PC-9 (cell line): ENCODE results near the gene RRAD. TPM values are rescaled to one million over a fixed set of nuclear protein-coding genes. Genes with fewer than 3 reads are reported as not detected.

ENCODE experiments used
- BruUV-seq: library from RNA; stranded (reverse); fragments of 400-500 nt; replicated peaks from 2 replicates; lab custom pipeline; 2021; lab: Mats Ljungman, UMichigan
- CTCF ChIA-PET: fragments of 300-600 bp; sonication (Branson Sonifier 250); formaldehyde crosslinking; loops from one replicate; lab custom pipeline; 2022; ENCODE audit warnings: antibody characterized with exemption; lab: Charles Lee
- POLR2A ChIA-PET: fragments of 300-600 bp; sonication (Branson Sonifier 250); formaldehyde crosslinking; loops from one replicate; lab custom pipeline; 2022; ENCODE audit warnings: antibody characterized with exemption; ENCODE audit not compliant: unreplicated experiment; lab: Charles Lee
- DNase-seq, 2 experiments: peaks; one replicate each; pipeline versions ENCODE4 v3.0.0 to v3.0.0-alpha.2; 2015 to 2022; ENCODE audit warnings: mixed read lengths in 1 of 2
- H2AFZ ChIP-seq: fragments of 200-600 bp; sonication (generic); 2 replicates; pipeline ENCODE4 v1.8.1; 2017; ENCODE audit warnings: antibody characterized with exemption
- H3F3A ChIP-seq: fragments of 200-600 bp; sonication (generic); 2 replicates; pipeline ENCODE4 v1.8.1; 2017; ENCODE audit warnings: antibody characterized with exemption, mild to moderate bottlenecking, low read depth; ENCODE audit not compliant: insufficient read depth
- H3K27ac ChIP-seq: fragments of 200-600 bp; sonication (generic); 2 replicates; pipeline ENCODE4 v1.6.1; 2016; ENCODE audit warnings: mixed run types
- H3K27me3 ChIP-seq: fragments of 200-600 bp; sonication (generic); 2 replicates; pipeline ENCODE4 v1.6.1; 2016; ENCODE audit warnings: low read depth, mixed run types; ENCODE audit not compliant: insufficient read depth
- H3K36me3 ChIP-seq: fragments of 200-600 bp; sonication (generic); 2 replicates; pipeline ENCODE4 v1.6.1; 2016; ENCODE audit warnings: low read depth, mixed run types
- H3K4me1 ChIP-seq: fragments of 200-600 bp; sonication (generic); replicated peaks from 2 replicates; pipeline ENCODE4 v1.6.1; 2016; ENCODE audit warnings: mixed run types; ENCODE audit not compliant: insufficient read depth
- H3K4me2 ChIP-seq: fragments of 200-600 bp; sonication (generic); 2 replicates; pipeline ENCODE4 v1.6.1; 2017; ENCODE audit warnings: mixed run types
- H3K4me3 ChIP-seq: fragments of 200-600 bp; sonication (generic); 2 replicates; pipeline ENCODE4 v1.6.1; 2016; ENCODE audit warnings: mixed run types
- H3K79me2 ChIP-seq: fragments of 200-600 bp; sonication (generic); 2 replicates; pipeline ENCODE4 v1.6.1; 2017; ENCODE audit warnings: low read depth, mixed run types
- H3K9me2 ChIP-seq: fragments of 200-600 bp; sonication (generic); 2 replicates; pipeline ENCODE4 v1.8.1; 2017; ENCODE audit warnings: mild to moderate bottlenecking; ENCODE audit not compliant: insufficient read depth
- H3K9me3 ChIP-seq: fragments of 200-600 bp; sonication (generic); 2 replicates; pipeline ENCODE4 v1.8.1; 2016; ENCODE audit warnings: low read depth; ENCODE audit not compliant: insufficient read depth
- H4K20me1 ChIP-seq: fragments of 200-600 bp; sonication (generic); 2 replicates; pipeline ENCODE4 v1.8.1; 2017; ENCODE audit not compliant: insufficient read depth
- CTCF ChIP-seq: fragments of 200-600 bp; sonication (generic); conservative IDR thresholded peaks from 2 replicates; pipeline ENCODE4 v1.6.1; 2017; ENCODE audit warnings: mixed run types, antibody characterized with exemption, mild to moderate bottlenecking, moderate library complexity
- EZH2 ChIP-seq: fragments of 200-600 bp; sonication (generic); IDR thresholded peaks from 2 replicates; pipeline ENCODE4 v1.8.0; 2017; ENCODE audit warnings: antibody characterized with exemption, low read depth
- intact Hi-C: fragments of 100-400 bp; cut with micrococcal nuclease; formaldehyde crosslinking; loops from one replicate; pipeline ENCODE4 v1.10.0; 2022; ENCODE audit not compliant: unreplicated experiment
- total RNA-seq: library from RNA; stranded (reverse); gene quantifications from 2 replicates; pipeline ENCODE4 v1.2.3, GENCODE V29; 2021

The RRAD gene
- total RNA-seq, 1 experiment from 2014 or later: 0.24 TPM

- POLR2A ChIA-PET: interaction anchor here (0.7 kb wide), 2 partner anchors 32 to 73 kb away, joined by 3 to 4 read pairs; no protein-coding TSS in a partner anchor
- peaks cover 42% of the 10 kb centered on the region for H3K4me1 ChIP-seq
- BruUV-seq: no TSS peak
- peak within 1 kb of the TSS; percentile 99 for H2AFZ ChIP-seq
- peak; percentile 63 to 83 for DNase-seq
- H3F3A ChIP-seq: peaks cover 26% of the 10 kb centered on the region
- H3K4me3 ChIP-seq: peak within 1 kb of the TSS; percentile 91
- H3K9me2 ChIP-seq: no peaks in the 10 kb centered on the region
- no peaks in the 10 kb centered on the region for H3K27me3 ChIP-seq
- peak within 1 kb of the TSS; percentile 48 for H3K27ac ChIP-seq
- intact Hi-C loops: loop anchor here (10.0 kb wide), 1 partner anchor 419 kb away; no protein-coding TSS in a partner anchor
- no peaks in the 10 kb centered on the region for H3K36me3 ChIP-seq
- CTCF ChIA-PET: no interaction called here
- H3K79me2 ChIP-seq: peaks cover 39% of the 10 kb centered on the region
- peak within 1 kb of the TSS; percentile 98 for H3K4me2 ChIP-seq
- no peaks in the 10 kb centered on the region for H3K9me3 ChIP-seq
- TF ChIP-seq EZH2 (no peak), CTCF (no peak)
- H4K20me1 ChIP-seq: peaks cover 12% of the 10 kb centered on the region; the same call in 1 of the 2 replicates
Observed at GRCh38 chr16:66934138-66934838, 9.0 kb upstream of the RRAD start, which contains the start of gene CIAO2B. TSS of gene CIAO2B (minus strand) at chr16:66934402. CDS start at chr16:66934364, 38 bp downstream.

GRCh38 chr16:66933776-66934137 is 8.4 kb upstream of the RRAD start:
- Histone ChIP-seq H3K9me3 (no peaks in the 10 kb centered on the region), H3K27me3 (no peaks in the 10 kb centered on the region), H2AFZ (peak overlapping the region; percentile 99), H3K27ac (peak overlapping the region; percentile 48), H3K79me2 (peaks cover 39% of the 10 kb centered on the region), H3K4me2 (peak overlapping the region; percentile 98), H3K4me1 (peaks cover 47% of the 10 kb centered on the region), H3K9me2 (no peaks in the 10 kb centered on the region), H3F3A (peaks cover 30% of the 10 kb centered on the region), H3K4me3 (peak overlapping the region; percentile 91), H3K36me3 (no peaks in the 10 kb centered on the region), H4K20me1 (peaks cover 10% of the 10 kb centered on the region; the same call in 1 of the 2 replicates)
- TSS peak; percentile 50 for BruUV-seq
- CTCF ChIA-PET: no interaction called here
- TF ChIP-seq EZH2: no peak
- no peak for TF ChIP-seq CTCF
- POLR2A ChIA-PET: interaction anchor here (0.7 kb wide), 1 partner anchor 31 kb away, joined by 3 read pairs; no protein-coding TSS in a partner anchor
- DNase-seq: peak in 1 of 2 experiments; percentile 71
- intact Hi-C loops: loop anchor here (10.0 kb wide), 1 partner anchor 419 kb away; no protein-coding TSS in a partner anchor

- Histone ChIP-seq H3K27ac (no peak overlapping the region), H3K36me3 (no peaks in the 10 kb centered on the region), H3K79me2 (peaks cover 39% of the 10 kb centered on the region), H4K20me1 (peaks cover 7% of the 10 kb centered on the region; the same call in 1 of the 2 replicates), H3F3A (peaks cover 38% of the 10 kb centered on the region), H3K9me3 (no peaks in the 10 kb centered on the region), H3K4me1 (peaks cover 64% of the 10 kb centered on the region), H3K4me2 (no peak overlapping the region), H3K4me3 (no peak overlapping the region), H3K27me3 (no peaks in the 10 kb centered on the region), H2AFZ (no peak overlapping the region), H3K9me2 (no peaks in the 10 kb centered on the region)
- CTCF ChIA-PET: no interaction called here
- TF ChIP-seq CTCF (no peak), EZH2 (no peak)
- intact Hi-C loops: loop anchor here (10.0 kb wide), 1 partner anchor 417 kb away; no protein-coding TSS in a partner anchor
- no peak for DNase-seq
- BruUV-seq: no TSS peak
- POLR2A ChIA-PET: no interaction called here
Observed at GRCh38 chr16:66932076-66932475, 6.7 kb upstream of the RRAD start.
